ENCODE results near the gene TMEM9. TPM values are rescaled to one million over a fixed set of nuclear protein-coding genes. Genes with fewer than 3 reads are reported as not detected.

The TMEM9 gene
- 130 TPM for polyA plus RNA-seq (ENCODE audit: insufficient read length)
- long read RNA-seq, donor 1, transcript TMEM9-204 (6 exons, 1,529 nt): major isoform, 52 of 89 reads
- long read RNA-seq, donor 1, transcript TMEM9-201 (5 exons, 1,959 nt): minor isoform, 29 of 89 reads
- long read RNA-seq, donor 1, partial matches to known transcripts: 0 of 89 reads
- long read RNA-seq, donor 1, other reads (novel, unspliced or antisense): 0 of 89 reads
- long read RNA-seq, donor 2, transcript TMEM9-204 (6 exons, 1,529 nt): major isoform, 56 of 97 reads
- long read RNA-seq, donor 2, transcript TMEM9-201 (5 exons, 1,959 nt): minor isoform, 25 of 97 reads
- long read RNA-seq, donor 2, partial matches to known transcripts: 0 of 97 reads
- long read RNA-seq, donor 2, other reads (novel, unspliced or antisense): 6 of 97 reads
- long read RNA-seq, donor 3, transcript TMEM9-201 (5 exons, 1,959 nt): minor isoform, 11 of 57 reads
- long read RNA-seq, donor 3, transcript TMEM9-204 (6 exons, 1,529 nt): major isoform, 39 of 57 reads
- long read RNA-seq, donor 3, partial matches to known transcripts: 0 of 57 reads
- long read RNA-seq, donor 3, other reads (novel, unspliced or antisense): 0 of 57 reads
- long read RNA-seq, donor 4, transcript TMEM9-204 (6 exons, 1,529 nt): major isoform, 11 of 13 reads
- long read RNA-seq, donor 4, partial matches to known transcripts: 0 of 13 reads
- long read RNA-seq, donor 4, other reads (novel, unspliced or antisense): 0 of 13 reads
- long read RNA-seq, donor 5, transcript TMEM9-201 (5 exons, 1,959 nt): minor isoform, 45 of 159 reads
- long read RNA-seq, donor 5, transcript TMEM9-206 (6 exons, 507 nt): minor isoform, 6 of 159 reads
- long read RNA-seq, donor 5, transcript TMEM9-204 (6 exons, 1,529 nt): major isoform, 87 of 159 reads
- long read RNA-seq, donor 5, transcript TMEM9-209 (6 exons, 938 nt): minor isoform, 7 of 159 reads
- long read RNA-seq, donor 5, partial matches to known transcripts: 0 of 159 reads
- long read RNA-seq, donor 5, other reads (novel, unspliced or antisense): 7 of 159 reads
- long read RNA-seq, donor 6, transcript TMEM9-204 (6 exons, 1,529 nt): major isoform, 54 of 92 reads
- long read RNA-seq, donor 6, transcript TMEM9-201 (5 exons, 1,959 nt): minor isoform, 21 of 92 reads
- long read RNA-seq, donor 6, partial matches to known transcripts: 0 of 92 reads
- long read RNA-seq, donor 6, other reads (novel, unspliced or antisense): 7 of 92 reads
- long read RNA-seq, donor 7, transcript TMEM9-201 (5 exons, 1,959 nt): minor isoform, 38 of 119 reads
- long read RNA-seq, donor 7, transcript TMEM9-206 (6 exons, 507 nt): minor isoform, 9 of 119 reads
- long read RNA-seq, donor 7, transcript TMEM9-204 (6 exons, 1,529 nt): major isoform, 64 of 119 reads
- long read RNA-seq, donor 7, partial matches to known transcripts: 0 of 119 reads
- long read RNA-seq, donor 7, other reads (novel, unspliced or antisense): 0 of 119 reads
- long read RNA-seq, donor 8, transcript TMEM9-204 (6 exons, 1,529 nt): major isoform, 19 of 39 reads
- long read RNA-seq, donor 8, transcript TMEM9-201 (5 exons, 1,959 nt): minor isoform, 13 of 39 reads
- long read RNA-seq, donor 8, partial matches to known transcripts: 0 of 39 reads
- long read RNA-seq, donor 8, other reads (novel, unspliced or antisense): 0 of 39 reads

GRCh38 chr1:201154389-201155165 is at the start of gene TMEM9:
TMEM9 (minus strand) TSS chr1:201154474; CDS start chr1:201153923, 551 bp downstream.
- DNase-seq: peak; percentile 99

DNA sequence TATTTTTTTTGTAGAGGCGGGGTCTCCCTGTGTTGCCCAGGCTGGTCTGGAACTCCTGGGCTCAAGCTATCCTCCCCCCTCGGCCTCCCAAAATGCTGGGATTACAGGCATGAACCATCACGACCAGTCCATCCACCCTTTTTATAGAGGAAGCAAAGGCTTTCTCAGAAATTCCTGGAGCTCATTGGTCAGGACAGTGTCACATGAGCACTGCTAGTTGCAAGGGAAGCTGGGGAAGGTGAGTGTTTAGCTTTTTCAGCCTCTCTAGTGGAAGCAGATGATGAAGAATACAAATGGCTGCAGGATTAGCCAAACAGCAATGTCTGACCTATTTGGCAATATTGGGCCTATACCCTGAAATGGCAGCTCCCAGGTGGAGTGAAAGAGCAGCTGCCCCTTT is 44.3 kb upstream of the TMEM9 start:
- DNase-seq: no peak

DNA sequence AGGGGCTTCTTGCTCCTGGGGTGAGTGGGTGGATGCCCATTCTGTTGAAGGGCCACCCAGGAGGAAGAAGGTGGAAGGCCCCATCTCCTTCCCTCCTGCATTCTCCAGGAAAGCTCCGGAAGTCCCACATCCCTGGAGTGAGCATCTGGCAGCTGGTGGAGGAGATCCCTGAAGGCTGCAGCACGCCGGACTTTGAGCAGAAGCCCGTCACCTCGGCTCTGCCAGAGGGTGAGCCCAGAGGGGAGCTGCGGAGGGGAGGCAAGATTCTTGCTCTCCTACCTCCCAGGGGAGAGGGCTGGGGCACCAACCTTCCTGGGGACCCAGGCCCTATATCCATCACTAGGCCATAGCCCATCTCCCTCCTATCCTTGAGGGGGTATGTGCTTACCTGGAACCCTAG is 39.8 kb upstream of the TMEM9 start:
- no peak for DNase-seq

GRCh38 chr1:201192261-201192788 is 38.1 kb upstream of the TMEM9 start:
- no peak for DNase-seq

GRCh38 chr1:201191653-201192260 is 37.5 kb upstream of the TMEM9 start:
- no peak for DNase-seq

- no peak for DNase-seq
Measured at GRCh38 chr1:201190624-201191051, 36.4 kb upstream of the TMEM9 start, which contains the start of gene IGFN1. IGFN1 (plus strand) TSS chr1:201190824; CDS start chr1:201193294, 2,470 bp downstream.

GRCh38 chr1:201190005-201190404 is 35.7 kb upstream of the TMEM9 start:
- DNase-seq: no peak

DNA sequence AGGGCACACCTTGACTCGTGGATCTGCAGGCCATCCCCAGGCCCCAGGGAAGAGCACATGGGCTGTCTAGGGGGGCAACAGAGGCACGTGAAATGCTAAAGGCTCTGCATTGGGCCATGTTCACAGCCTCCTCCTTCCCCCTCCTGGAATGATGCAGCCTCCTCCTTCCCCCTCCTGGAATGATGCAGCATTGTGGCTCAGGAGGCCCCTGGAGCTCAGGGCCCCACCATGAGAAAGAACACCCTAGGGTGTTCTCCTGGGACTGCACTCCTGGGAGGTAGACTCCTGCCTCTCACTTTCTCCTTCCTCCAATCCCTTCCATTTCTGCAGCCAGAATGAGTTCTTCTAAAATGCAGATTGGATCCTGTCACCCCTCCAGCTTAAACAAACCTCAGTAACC is 34.8 kb upstream of the TMEM9 start:
- no peak for DNase-seq

DNA sequence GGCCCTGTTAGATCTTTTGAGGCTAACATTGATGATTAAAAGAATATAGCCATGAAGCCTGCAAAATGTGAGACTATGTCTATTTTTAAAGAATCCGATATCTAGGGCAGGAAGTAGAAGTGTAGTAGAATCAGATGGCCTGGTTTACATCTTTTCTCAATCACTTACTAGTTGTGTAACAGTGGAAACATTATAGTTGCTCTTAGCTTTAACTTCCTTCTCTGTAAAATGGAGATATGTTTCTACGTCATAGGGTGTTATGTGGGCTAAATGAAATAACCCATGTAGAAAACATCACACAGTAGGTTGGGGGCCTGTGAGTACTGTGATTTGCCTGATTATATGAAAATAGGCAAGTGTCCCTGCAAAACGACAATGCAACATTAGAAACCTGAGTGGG is 31.9 kb upstream of the TMEM9 start:
- DNase-seq: no peak

- DNase-seq: no peak
Measured at GRCh38 chr1:201185527-201186128, 31.4 kb upstream of the TMEM9 start.

- no peak for DNase-seq
Measured at GRCh38 chr1:201185123-201185453, 30.8 kb upstream of the TMEM9 start.

- no peak for DNase-seq
Measured at GRCh38 chr1:201184307-201185122, 30.2 kb upstream of the TMEM9 start.

DNA sequence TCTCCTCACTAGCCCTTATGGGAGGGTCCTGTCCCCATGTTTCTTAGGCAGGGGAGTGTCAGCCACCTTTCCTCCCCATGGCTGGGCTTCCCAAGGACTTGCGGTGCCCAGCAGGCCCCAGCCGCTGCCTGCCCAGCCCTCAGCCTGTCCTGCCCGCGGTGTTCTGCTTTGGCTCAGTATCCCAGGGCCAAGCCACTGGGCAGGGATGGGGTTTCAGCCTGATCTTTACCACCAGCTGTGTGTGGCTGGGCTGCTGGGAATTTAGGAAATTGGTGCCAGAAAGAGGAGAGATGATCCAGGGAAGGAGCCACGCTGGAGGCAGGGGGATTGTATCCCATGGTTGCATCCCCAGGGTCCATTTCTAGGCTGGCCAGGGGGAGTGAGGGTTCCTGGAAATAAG is 29.5 kb upstream of the TMEM9 start:
- DNase-seq: no peak

- no peak for DNase-seq
Measured at GRCh38 chr1:201183209-201183608, 28.9 kb upstream of the TMEM9 start.

GRCh38 chr1:201181726-201182125 is 27.5 kb upstream of the TMEM9 start:
- no peak for DNase-seq

- no peak for DNase-seq
Measured at GRCh38 chr1:201181323-201181722, 27.0 kb upstream of the TMEM9 start.

- DNase-seq: no peak
Measured at GRCh38 chr1:201180901-201181300, 26.6 kb upstream of the TMEM9 start.

DNA sequence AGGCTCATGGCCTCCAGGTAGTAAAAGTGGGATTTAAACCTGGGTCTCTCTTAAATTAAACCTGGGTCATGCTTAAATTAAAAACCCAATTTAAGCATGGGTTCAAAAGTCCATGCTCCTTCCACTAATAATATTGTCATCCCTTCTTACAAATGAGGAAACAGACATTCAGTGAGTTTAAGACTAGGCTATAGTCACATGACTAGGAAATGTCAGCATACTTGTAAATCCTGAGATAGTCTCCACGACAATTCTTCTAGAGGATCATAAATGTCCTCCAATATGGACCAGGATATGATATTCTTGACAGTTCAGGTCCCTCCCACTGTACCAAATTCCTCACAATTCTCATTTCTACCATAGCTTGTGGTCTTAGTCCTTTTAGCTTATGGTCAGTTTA is 25.9 kb upstream of the TMEM9 start:
- DNase-seq: no peak

GRCh38 chr1:201178718-201179117 is 24.4 kb upstream of the TMEM9 start:
- no peak for DNase-seq
